ENCODE data around the gene EVC2.

- no peak for TF ChIP-seq CTCF (IDR thresholded peaks at IDR 0.05; ENCODE audit: low read depth, low read length)
- no peak for TF ChIP-seq EZH2phosphoT487 (IDR thresholded peaks at IDR 0.05; ENCODE audit: low read depth)
Measured at GRCh38 chr4:5711479-5712184, 3.3 kb upstream of the EVC2 start.

Measured in OCI-LY3 (cell line).